IMR-90 (cell line): Measurements from ENCODE around the gene CLEC2D. TPM values are rescaled to one million over a fixed set of nuclear protein-coding genes. Genes with fewer than 3 reads are reported as not detected.

Source experiments
- ATAC-seq: fragments of 200-7000 bp; cut with Tn5 transposase; 2 replicates; pipeline ENCODE4 v1.9.1; 2020; ENCODE audit warnings: low read depth, mild to moderate bottlenecking, moderate library complexity
- BruUV-seq: library from RNA; stranded (reverse); fragments of 400-500 nt; replicated peaks from 2 replicates; lab custom pipeline; 2021; lab: Mats Ljungman, UMichigan
- CTCF ChIA-PET: fragments of 300-600 bp; formaldehyde crosslinking; extraction: SDS; loops from one replicate; lab custom pipeline; 2021; ENCODE audit warnings: antibody characterized with exemption; lab: Yijun Ruan, JAX
- POLR2A ChIA-PET: fragments of 300-600 bp; sonication (Branson Sonifier 250); formaldehyde crosslinking; loops from one replicate; lab custom pipeline; 2022; ENCODE audit warnings: antibody characterized with exemption; ENCODE audit not compliant: unreplicated experiment; lab: Charles Lee
- DNase-seq: peaks from one replicate; pipeline ENCODE4 v3.0.0; 2013
- H2AFZ ChIP-seq: replicated peaks from 2 replicates; pipeline ENCODE3; 2013; ENCODE audit warnings: low read length, mild to moderate bottlenecking; ENCODE audit not compliant: poor library complexity
- H2AK5ac ChIP-seq: 2 replicates; pipeline ENCODE4 v1.6.1; 2013; ENCODE audit warnings: low read depth, low read length, inconsistent platforms
- H2AK9ac ChIP-seq: replicated peaks from 2 replicates; pipeline ENCODE3; 2013; ENCODE audit warnings: mild to moderate bottlenecking, low read depth, low read length, moderate library complexity; ENCODE audit not compliant: poor library complexity
- H2BK120ac ChIP-seq: 2 replicates; pipeline ENCODE4 v1.6.1; 2013; ENCODE audit warnings: low read depth, low read length, inconsistent platforms
- H2BK15ac ChIP-seq: 3 replicates; pipeline ENCODE4 v1.6.1; 2013; ENCODE audit warnings: low read depth, low read length, inconsistent platforms
- H2BK20ac ChIP-seq: 2 replicates; pipeline ENCODE4 v1.6.1; 2013; ENCODE audit warnings: low read depth, mild to moderate bottlenecking, inconsistent platforms, low read length, moderate library complexity
- H2BK5ac ChIP-seq: 2 replicates; pipeline ENCODE4 v1.6.1; 2013; ENCODE audit warnings: mild to moderate bottlenecking, low read depth, low read length, inconsistent platforms; ENCODE audit not compliant: poor library complexity, severe bottlenecking
- H3K14ac ChIP-seq: replicated peaks from 2 replicates; pipeline ENCODE4 v1.6.1; 2013; ENCODE audit warnings: low read depth, low read length, inconsistent platforms
- H3K18ac ChIP-seq: 2 replicates; pipeline ENCODE4 v1.6.1; 2013; ENCODE audit warnings: low read depth, low read length, control low read depth
- H3K23ac ChIP-seq: 2 replicates; pipeline ENCODE4 v1.6.1; 2013; ENCODE audit warnings: low read depth, low read length, inconsistent platforms
- H3K27ac ChIP-seq: 2 replicates; pipeline ENCODE4 v1.5.1; 2013; ENCODE audit warnings: mild to moderate bottlenecking, control low read depth, low read length; ENCODE audit not compliant: insufficient read depth
- H3K27me3 ChIP-seq: 2 replicates; pipeline ENCODE4 v1.6.1; 2013; ENCODE audit warnings: low read length; ENCODE audit not compliant: control insufficient read depth, insufficient read depth
- H3K36me3 ChIP-seq: 2 replicates; pipeline ENCODE4 v1.6.1; 2013; ENCODE audit warnings: low read length, mixed read lengths; ENCODE audit not compliant: control insufficient read depth, insufficient read depth
- H3K4ac ChIP-seq: 2 replicates; pipeline ENCODE4 v1.6.1; 2013; ENCODE audit warnings: low read depth, low read length, inconsistent platforms
- H3K4me1 ChIP-seq: 2 replicates; pipeline ENCODE4 v1.6.1; 2013; ENCODE audit warnings: low read length, mixed read lengths; ENCODE audit not compliant: control insufficient read depth, insufficient read depth
- H3K4me2 ChIP-seq: 2 replicates; pipeline ENCODE4 v1.6.1; 2013; ENCODE audit warnings: low read depth, mild to moderate bottlenecking, control low read depth, low read length, moderate library complexity
- H3K4me3 ChIP-seq: 2 replicates; pipeline ENCODE4 v1.5.1; 2013; ENCODE audit warnings: low read depth, mild to moderate bottlenecking, control low read depth, low read length, moderate library complexity; ENCODE audit not compliant: insufficient read depth
- H3K56ac ChIP-seq: 2 replicates; pipeline ENCODE4 v1.6.1; 2013; ENCODE audit warnings: low read length, inconsistent platforms; ENCODE audit not compliant: insufficient read depth; ENCODE audit errors: extremely low read depth
- H3K79me1 ChIP-seq, 2 experiments: 2 replicates each; pipeline ENCODE4 v1.6.1; 2013; ENCODE audit warnings: low read length in 2 of 2, inconsistent platforms in 1 of 2, low read depth in 1 of 2
- H3K9ac ChIP-seq: 2 replicates; pipeline ENCODE4 v1.6.1; 2013; ENCODE audit warnings: low read depth, low read length, control low read depth
- H3K9me1 ChIP-seq: 2 replicates; pipeline ENCODE4 v1.6.1; 2013; ENCODE audit warnings: low read length, inconsistent platforms; ENCODE audit not compliant: insufficient read depth
- H3K9me3 ChIP-seq: 2 replicates; pipeline ENCODE4 v1.6.1; 2013; ENCODE audit warnings: low read length; ENCODE audit not compliant: control insufficient read depth, insufficient read depth
- H4K20me1 ChIP-seq: 2 replicates; pipeline ENCODE4 v1.6.1; 2013; ENCODE audit warnings: low read length, inconsistent platforms; ENCODE audit not compliant: insufficient read depth
- H4K5ac ChIP-seq: 2 replicates; pipeline ENCODE4 v1.6.1; 2013; ENCODE audit warnings: mild to moderate bottlenecking, low read depth, low read length, control low read depth
- H4K8ac ChIP-seq, 2 experiments: 2 replicates each; pipeline ENCODE4 v1.6.1; 2013; ENCODE audit warnings: low read depth in 2 of 2, low read length in 2 of 2, control low read depth in 1 of 2, inconsistent platforms in 1 of 2
- H4K91ac ChIP-seq: 2 replicates; pipeline ENCODE4 v1.6.1; 2013; ENCODE audit warnings: low read depth, low read length, inconsistent platforms; ENCODE audit not compliant: insufficient read depth
- BHLHE40 ChIP-seq: fragments of 150-350 bp; IDR thresholded peaks from 2 replicates; pipeline ENCODE4 v1.6.1; 2016; ENCODE audit warnings: mild to moderate bottlenecking, low read depth, low read length
- CEBPB ChIP-seq: IDR thresholded peaks from 2 replicates; pipeline ENCODE4 v1.6.1; 2012; ENCODE audit warnings: low read depth, low read length, improper control_type of control experiment
- CHD1 ChIP-seq: IDR thresholded peaks from 2 replicates; pipeline ENCODE4 v1.6.1; 2012; ENCODE audit warnings: low read depth, low read length, improper control_type of control experiment
- CTCF ChIP-seq: conservative IDR thresholded peaks from 2 replicates; pipeline ENCODE4 v1.5.1; 2012; ENCODE audit warnings: mild to moderate bottlenecking, low read depth, low read length, improper control_type of control experiment
- ELK1 ChIP-seq: fragments of 150-350 bp; IDR thresholded peaks from 2 replicates; pipeline ENCODE4 v1.6.1; 2016; ENCODE audit warnings: low read depth, mild to moderate bottlenecking, low read length, moderate library complexity, borderline replicate concordance
- FOS ChIP-seq: fragments of 150-350 bp; IDR thresholded peaks from 2 replicates; pipeline ENCODE4 v1.6.1; 2016; ENCODE audit warnings: low read depth, low read length
- MAFK ChIP-seq: IDR thresholded peaks from 2 replicates; pipeline ENCODE4 v1.6.1; 2012; ENCODE audit warnings: low read depth, low read length, improper control_type of control experiment
- MAZ ChIP-seq: IDR thresholded peaks from 2 replicates; pipeline ENCODE4 v1.6.1; 2012; ENCODE audit warnings: low read depth, mild to moderate bottlenecking, low read length, improper control_type of control experiment, moderate library complexity, borderline replicate concordance
- MXI1 ChIP-seq: IDR thresholded peaks from 2 replicates; pipeline ENCODE4 v1.6.1; 2012; ENCODE audit warnings: low read depth, mild to moderate bottlenecking, low read length, moderate library complexity, borderline replicate concordance
- NFE2L2 ChIP-seq: fragments of 150-350 bp; IDR thresholded peaks from 2 replicates; pipeline ENCODE4 v1.6.1; 2016; ENCODE audit warnings: low read depth, mild to moderate bottlenecking, low read length
- POLR2A ChIP-seq: IDR thresholded peaks from 2 replicates; pipeline ENCODE4 v1.6.1; 2012; ENCODE audit warnings: mild to moderate bottlenecking, low read depth, low read length
- RAD21 ChIP-seq: IDR thresholded peaks from 2 replicates; pipeline ENCODE4 v1.6.1; 2012; ENCODE audit warnings: low read length, improper control_type of control experiment
- RCOR1 ChIP-seq: IDR thresholded peaks from 2 replicates; pipeline ENCODE4 v1.6.1; 2012; ENCODE audit warnings: mild to moderate bottlenecking, low read length, improper control_type of control experiment; ENCODE audit not compliant: insufficient replicate concordance
- RFX5 ChIP-seq: IDR thresholded peaks from 2 replicates; pipeline ENCODE4 v1.8.0; 2012; ENCODE audit warnings: low read depth, mild to moderate bottlenecking, low read length, moderate library complexity
- SMC3 ChIP-seq: fragments of 150-350 bp; IDR thresholded peaks from 2 replicates; pipeline ENCODE4 v1.6.1; 2016; ENCODE audit warnings: low read depth, mild to moderate bottlenecking, antibody characterized with exemption, low read length, moderate library complexity
- USF2 ChIP-seq: fragments of 150-350 bp; IDR thresholded peaks from 2 replicates; pipeline ENCODE4 v1.6.1; 2017; ENCODE audit warnings: mild to moderate bottlenecking, antibody characterized with exemption, low read length, low read depth
- WGBS, 2 experiments: methylation state at CpG; one replicate each; pipeline versions ENCODE4 v1.1.5 to v1.1.7; 2013; ENCODE audit warnings: missing lambda C conversion rate in 2 of 2; ENCODE audit not compliant: insufficient read length in 1 of 2; ENCODE audit errors: extremely low coverage in 2 of 2; 5-methylcytosine and 5-hydroxymethylcytosine counted together
- dilution Hi-C: fragments of 300-500 bp; cut with HindIII; formaldehyde crosslinking; loops from one replicate; pipeline ENCODE4 v1.14.3; 2018; ENCODE audit warnings: low sequenced_read_pairs; ENCODE audit not compliant: unreplicated experiment
- in situ Hi-C: fragments of 300-500 bp; cut with MboI; formaldehyde crosslinking; loops from 3 replicates; pipeline ENCODE4 v1.14.3; 2019; ENCODE audit warnings: low sequenced_read_pairs, inconsistent platforms, mixed read lengths
- intact Hi-C: fragments of 100-400 bp; cut with micrococcal nuclease; formaldehyde crosslinking; loops from 2 replicates; pipeline ENCODE4 v1.10.0; 2022
- polyA plus RNA-seq, 3 experiments: library from polyadenylated mRNA; depleted of rRNA; stranded (reverse); fragments of >200 nt; gene quantifications; 2 replicates each; pipeline ENCODE4 v1.2.3, GENCODE V29; 2012; ENCODE audit warnings: low replicate concordance in 1 of 3
- total RNA-seq: library from RNA; depleted of rRNA; stranded (reverse); fragments of >200 nt; gene quantifications from 2 replicates; pipeline ENCODE4 v1.2.3, GENCODE V29; 2012

Gene CLEC2D
- total and polyA plus RNA-seq, 2 of the 4 experiments (the other 2 are of a cell fraction): 0.72 to 1.2 TPM

GRCh38 chr12:9694241-9694640 is 24.7 kb downstream of the CLEC2D start:
- Histone ChIP-seq H3K9me1 (no peaks in the 10 kb centered on the region), H2AK5ac (no peak overlapping the region), H2BK20ac (no peak overlapping the region), H3K14ac (no peak overlapping the region), H2AFZ (no peak overlapping the region), H3K36me3 (peaks cover 4% of the 10 kb centered on the region; the same call in 1 of the 2 replicates), H2BK120ac (no peak overlapping the region), H4K91ac (no peak overlapping the region), H3K9ac (no peak overlapping the region), H3K23ac (no peak overlapping the region), H3K4me1 (no peaks in the 10 kb centered on the region), H2AK9ac (no peak overlapping the region), H4K8ac (no peak overlapping the region), H3K4me2 (no peak overlapping the region), H3K56ac (no peak overlapping the region), H4K5ac (no peak overlapping the region), H3K27ac (no peak overlapping the region), H3K79me1 (no peaks in the 10 kb centered on the region), H4K20me1 (no peaks in the 10 kb centered on the region), H2BK5ac (no peak overlapping the region), H3K27me3 (no peaks in the 10 kb centered on the region), H3K18ac (no peak overlapping the region), H3K4ac (no peak overlapping the region), H3K9me3 (no peaks in the 10 kb centered on the region), H3K4me3 (no peak overlapping the region), H2BK15ac (no peak overlapping the region)
- no CpG with 5 or more reads among the region's 1 CpG for WGBS, 2 experiments
- DNase-seq (no peak), ATAC-seq (no peak)
- intact Hi-C loops (no loop called here), in situ Hi-C loops (no loop called here), dilution Hi-C loops (no loop called here)
- TF ChIP-seq MXI1: no peak
- no peak for TF ChIP-seq RAD21
- TF ChIP-seq MAFK: no peak
- no peak for TF ChIP-seq NFE2L2
- TF ChIP-seq POLR2A: no peak
- no peak for TF ChIP-seq CEBPB
- TF ChIP-seq USF2: no peak
- TF ChIP-seq ELK1: no peak
- no peak for TF ChIP-seq BHLHE40
- no peak for TF ChIP-seq FOS
- no peak for TF ChIP-seq SMC3
- no peak for TF ChIP-seq CHD1
- no peak for TF ChIP-seq MAZ
- TF ChIP-seq RCOR1: no peak
- no peak for TF ChIP-seq RFX5
- TF ChIP-seq CTCF: no peak
- POLR2A ChIA-PET: no interaction called here
- no TSS peak for BruUV-seq
- CTCF ChIA-PET: interaction anchor here (0.7 kb wide), 1 partner anchor 12 kb away, joined by 3 read pairs; no protein-coding TSS in a partner anchor
